DMS 273 (cell line): ENCODE results near the gene SHROOM1.
"Not testable (repeated sequence)": the region's sequence is repeated elsewhere in the genome, so short reads cannot be mapped to it uniquely, and the experiment has no call there.

Experiments
- DNase-seq: peaks from one replicate; lab custom pipeline; 2025; ENCODE audit not compliant: unreplicated experiment; lab: John Stamatoyannopoulos, UW

Gene SHROOM1

GRCh38 chr5:132830436-132831094, at the start of gene SHROOM1:
SHROOM1 (minus strand) TSS chr5:132830647; CDS start chr5:132826140, 4,507 bp downstream.
- peak; percentile 70 for DNase-seq

GRCh38 chr5:132877938-132878337, 47.5 kb upstream of the SHROOM1 start:
- peak; percentile 84 for DNase-seq

- no peak for DNase-seq
These were observed 47.0 kb upstream of the SHROOM1 start for GRCh38 chr5:132877466-132877865.

- no peak for DNase-seq
These were observed 45.7 kb upstream of the SHROOM1 start for GRCh38 chr5:132876020-132876759.

- DNase-seq = no peak
These were observed 43.5 kb upstream of the SHROOM1 start for GRCh38 chr5:132873930-132874271.

- DNase-seq = no peak
These were observed 42.9 kb upstream of the SHROOM1 start, which contains the start of gene LEAP2 for GRCh38 chr5:132873119-132873929. LEAP2 (plus strand) TSS chr5:132873668; CDS start chr5:132873695, 27 bp downstream.

- DNase-seq = no peak
These were observed 42.3 kb upstream of the SHROOM1 start for GRCh38 chr5:132872788-132873118.

- DNase-seq = no peak
These were observed 41.2 kb upstream of the SHROOM1 start for GRCh38 chr5:132871459-132872284.

- DNase-seq = no peak
These were observed 40.4 kb upstream of the SHROOM1 start for GRCh38 chr5:132870801-132871200.

GRCh38 chr5:132868754-132869153, 38.3 kb upstream of the SHROOM1 start:
- no peak for DNase-seq

- no peak for DNase-seq
These were observed 36.6 kb upstream of the SHROOM1 start for GRCh38 chr5:132867046-132867451.

GRCh38 chr5:132866342-132867045, 36.0 kb upstream of the SHROOM1 start, which contains the start of the genes GDF9 and UQCRQ:
GDF9 (minus strand) TSS chr5:132866469; CDS start chr5:132864533, 1,936 bp downstream.
UQCRQ (plus strand) TSS chr5:132866642; CDS start chr5:132866882, 240 bp downstream.
- DNase-seq = peak; percentile 100

- no peak for DNase-seq
These were observed 35.4 kb upstream of the SHROOM1 start for GRCh38 chr5:132865668-132866341.

- no peak for DNase-seq
These were observed 30.3 kb upstream of the SHROOM1 start for GRCh38 chr5:132860742-132861141.

GRCh38 chr5:132859889-132860437, 29.5 kb upstream of the SHROOM1 start:
- DNase-seq = no peak

- no peak for DNase-seq
These were observed 25.6 kb upstream of the SHROOM1 start for GRCh38 chr5:132856011-132856410.

- DNase-seq = not testable (repeated sequence)
These were observed 24.5 kb upstream of the SHROOM1 start for GRCh38 chr5:132854992-132855391.

- no peak for DNase-seq
These were observed 23.9 kb upstream of the SHROOM1 start for GRCh38 chr5:132854301-132854700.

GRCh38 chr5:132853790-132854189, 23.3 kb upstream of the SHROOM1 start:
- DNase-seq = no peak
